Parathyroid adenoma (tissue), 2 donors: ENCODE data around the gene EPB41L4B.

Experiments
- H2AFZ ChIP-seq: fragments of 300-600 bp; sonication (generic); one replicate; pipeline ENCODE4 v1.7.0; 2017; ENCODE audit warnings: antibody characterized with exemption, mild to moderate bottlenecking
- H3K27ac ChIP-seq: fragments of 300-600 bp; sonication (generic); one replicate; pipeline ENCODE4 v1.7.0; 2017
- H3K27me3 ChIP-seq: fragments of 300-600 bp; sonication (generic); one replicate; pipeline ENCODE4 v1.7.0; 2017; ENCODE audit warnings: low read length; ENCODE audit not compliant: control insufficient read depth, insufficient read depth
- H3K36me3 ChIP-seq: fragments of 300-600 bp; sonication (generic); one replicate; pipeline ENCODE4 v1.7.0; 2017; ENCODE audit warnings: low read length; ENCODE audit not compliant: control insufficient read depth, insufficient read depth
- H3K4me1 ChIP-seq: fragments of 300-600 bp; sonication (generic); one replicate; pipeline ENCODE4 v1.7.0; 2017; ENCODE audit warnings: control low read depth
- H3K4me2 ChIP-seq: fragments of 300-600 bp; sonication (generic); one replicate; pipeline ENCODE4 v1.7.0; 2017; ENCODE audit warnings: low read length
- H3K4me3 ChIP-seq: fragments of 300-600 bp; sonication (generic); one replicate; pipeline ENCODE4 v1.7.0; 2017; ENCODE audit warnings: low read depth, low read length
- H3K79me2 ChIP-seq: fragments of 300-600 bp; sonication (generic); one replicate; pipeline ENCODE4 v1.7.0; 2017; ENCODE audit warnings: control low read depth
- H3K9ac ChIP-seq: fragments of 300-600 bp; sonication (generic); one replicate; pipeline ENCODE4 v1.7.0; 2017; ENCODE audit warnings: mild to moderate bottlenecking
- H3K9me3 ChIP-seq: fragments of 300-600 bp; sonication (generic); one replicate; pipeline ENCODE4 v1.7.0; 2017; ENCODE audit warnings: low read length; ENCODE audit not compliant: control insufficient read depth
- CTCF ChIP-seq: fragments of 300-600 bp; sonication (generic); IDR thresholded peaks from one replicate; pipeline ENCODE4 v1.7.0; 2017; ENCODE audit warnings: antibody characterized with exemption, mild to moderate bottlenecking
- donor health status: primary hyperparathyroidism.

The EPB41L4B gene

GRCh38 chr9:109354190-109354589 is 33.3 kb upstream of the EPB41L4B start:
- Histone ChIP-seq H3K4me2 (no peak overlapping the region), H3K9ac (no peak overlapping the region), H3K27me3 (no peaks in the 10 kb centered on the region), H3K36me3 (no peaks in the 10 kb centered on the region), H3K9me3 (no peaks in the 10 kb centered on the region), H3K79me2 (no peaks in the 10 kb centered on the region), H3K4me3 (no peak overlapping the region), H2AFZ (no peak overlapping the region), H3K27ac (no peak overlapping the region), H3K4me1 (no peaks in the 10 kb centered on the region)
- TF ChIP-seq CTCF = no peak

GRCh38 chr9:109351032-109351431 is 30.2 kb upstream of the EPB41L4B start:
- Histone ChIP-seq H3K4me1 (no peaks in the 10 kb centered on the region), H3K27ac (no peak overlapping the region), H3K9me3 (no peaks in the 10 kb centered on the region), H2AFZ (no peak overlapping the region), H3K4me3 (no peak overlapping the region), H3K36me3 (no peaks in the 10 kb centered on the region), H3K27me3 (no peaks in the 10 kb centered on the region), H3K79me2 (no peaks in the 10 kb centered on the region), H3K9ac (no peak overlapping the region), H3K4me2 (no peak overlapping the region)
- no peak for TF ChIP-seq CTCF

- Histone ChIP-seq H3K27me3 (no peaks in the 10 kb centered on the region), H2AFZ (no peak overlapping the region), H3K36me3 (no peaks in the 10 kb centered on the region), H3K9ac (no peak overlapping the region), H3K79me2 (no peaks in the 10 kb centered on the region), H3K4me2 (no peak overlapping the region), H3K4me1 (peaks cover 10% of the 10 kb centered on the region), H3K27ac (no peak overlapping the region), H3K4me3 (no peak overlapping the region), H3K9me3 (no peaks in the 10 kb centered on the region)
- TF ChIP-seq CTCF = no peak
These were observed 28.6 kb upstream of the EPB41L4B start for GRCh38 chr9:109349421-109349846.

- Histone ChIP-seq H2AFZ (no peak overlapping the region), H3K4me2 (no peak overlapping the region), H3K27me3 (no peaks in the 10 kb centered on the region), H3K9me3 (no peaks in the 10 kb centered on the region), H3K4me3 (no peak overlapping the region), H3K36me3 (no peaks in the 10 kb centered on the region), H3K9ac (no peak overlapping the region), H3K4me1 (peaks cover 10% of the 10 kb centered on the region), H3K27ac (no peak overlapping the region), H3K79me2 (no peaks in the 10 kb centered on the region)
- no peak for TF ChIP-seq CTCF
These were observed 26.0 kb upstream of the EPB41L4B start for GRCh38 chr9:109346904-109347303.

GRCh38 chr9:109344866-109345265 is 24.0 kb upstream of the EPB41L4B start:
- no peaks in the 10 kb centered on the region for H3K79me2 ChIP-seq
- H3K27ac ChIP-seq = peak overlapping the region; percentile 83
- no peak for TF ChIP-seq CTCF
- no peaks in the 10 kb centered on the region for H3K9me3 ChIP-seq
- H3K4me3 ChIP-seq = no peak overlapping the region
- H3K27me3 ChIP-seq = no peaks in the 10 kb centered on the region
- peaks cover 10% of the 10 kb centered on the region for H3K4me1 ChIP-seq
- peak overlapping the region; percentile 69 for H3K4me2 ChIP-seq
- H3K9ac ChIP-seq = no peak overlapping the region
- H2AFZ ChIP-seq = peak overlapping the region; percentile 86
- H3K36me3 ChIP-seq = no peaks in the 10 kb centered on the region
